Measurements from ENCODE around the gene GOLGA5.
"Not testable (repeated sequence)": the region's sequence is repeated elsewhere in the genome, so short reads cannot be mapped to it uniquely, and the experiment has no call there.

The GOLGA5 gene

DNA sequence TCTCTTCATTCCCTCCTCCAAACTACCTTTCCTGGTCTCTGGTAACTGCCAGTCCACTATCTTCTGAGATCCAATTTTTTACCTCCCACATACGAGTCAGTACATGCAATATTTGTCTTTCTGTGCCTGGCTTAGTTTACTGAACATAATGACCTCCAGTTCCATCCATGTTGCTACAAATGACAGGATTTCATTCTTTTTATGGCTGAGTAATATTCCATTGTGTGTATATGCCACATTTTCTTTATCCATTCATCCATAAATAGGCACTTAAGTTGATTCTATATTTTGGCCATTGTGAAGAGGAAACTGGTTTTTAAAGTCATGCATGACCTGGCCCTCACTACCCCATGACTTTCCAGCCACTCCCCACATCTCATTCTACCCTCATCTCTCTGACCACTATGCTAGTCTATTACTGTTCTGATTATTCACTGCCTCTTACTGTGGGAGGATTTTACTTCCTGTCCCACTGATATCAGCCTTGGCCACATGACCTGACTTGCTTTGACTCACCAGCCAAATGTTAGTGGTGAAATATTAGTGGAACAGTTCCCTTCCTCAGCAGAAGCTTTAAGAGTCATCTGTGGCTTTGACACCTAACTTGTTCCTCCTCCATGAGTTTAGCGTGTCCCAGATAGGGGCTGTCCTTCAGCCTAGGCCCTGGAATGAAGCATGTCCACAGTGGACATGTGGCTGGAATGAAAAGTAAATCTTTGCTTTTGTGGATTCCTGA, 52.2 kb downstream of the GOLGA5 start:
- Mint-ChIP-seq H3K9me3 (peaks cover 6% of the 10 kb centered on the region), H3K36me3 (peaks cover 12% of the 10 kb centered on the region), H3K27ac (peak overlapping the region; percentile 3), H3K4me3 (peak overlapping the region; percentile 15), H3K27me3 (no peaks in the 10 kb centered on the region), H3K4me1 (peaks cover 42% of the 10 kb centered on the region)

DNA sequence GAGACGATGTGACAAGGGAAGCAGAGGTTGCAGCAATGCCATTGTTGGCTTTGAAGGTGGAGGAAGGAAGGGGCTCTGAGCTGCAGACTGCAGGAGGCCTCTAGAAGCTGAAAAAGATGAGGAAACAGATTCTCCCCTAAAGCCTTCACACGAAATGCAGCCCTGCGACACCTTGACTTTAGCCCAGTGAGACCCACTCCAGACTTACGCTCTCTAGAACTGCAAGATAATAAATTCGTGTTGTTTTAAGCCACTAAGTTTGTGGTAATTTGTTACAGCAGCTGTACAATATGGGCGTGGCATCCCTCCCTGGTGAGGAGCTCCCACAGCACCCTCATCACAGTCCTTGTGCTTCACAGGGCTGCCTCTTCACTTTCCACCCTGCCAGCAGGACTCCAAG, 53.2 kb downstream of the GOLGA5 start:
- peaks cover 13% of the 10 kb centered on the region for H3K36me3 Mint-ChIP-seq
- peak overlapping the region; percentile 31 for H3K27ac Mint-ChIP-seq
- peaks cover 6% of the 10 kb centered on the region for H3K9me3 Mint-ChIP-seq
- H3K4me1 Mint-ChIP-seq, result peaks cover 47% of the 10 kb centered on the region
- H3K27me3 Mint-ChIP-seq, result no peaks in the 10 kb centered on the region
- H3K4me3 Mint-ChIP-seq, result no peak overlapping the region

GRCh38 chr14:92847749-92848148, 53.6 kb downstream of the GOLGA5 start:
- no peaks in the 10 kb centered on the region for H3K27me3 Mint-ChIP-seq
- H3K4me1 Mint-ChIP-seq, result peaks cover 51% of the 10 kb centered on the region
- H3K36me3 Mint-ChIP-seq, result peaks cover 13% of the 10 kb centered on the region
- no peak overlapping the region for H3K27ac Mint-ChIP-seq
- no peak overlapping the region for H3K4me3 Mint-ChIP-seq
- peaks cover 6% of the 10 kb centered on the region for H3K9me3 Mint-ChIP-seq

DNA sequence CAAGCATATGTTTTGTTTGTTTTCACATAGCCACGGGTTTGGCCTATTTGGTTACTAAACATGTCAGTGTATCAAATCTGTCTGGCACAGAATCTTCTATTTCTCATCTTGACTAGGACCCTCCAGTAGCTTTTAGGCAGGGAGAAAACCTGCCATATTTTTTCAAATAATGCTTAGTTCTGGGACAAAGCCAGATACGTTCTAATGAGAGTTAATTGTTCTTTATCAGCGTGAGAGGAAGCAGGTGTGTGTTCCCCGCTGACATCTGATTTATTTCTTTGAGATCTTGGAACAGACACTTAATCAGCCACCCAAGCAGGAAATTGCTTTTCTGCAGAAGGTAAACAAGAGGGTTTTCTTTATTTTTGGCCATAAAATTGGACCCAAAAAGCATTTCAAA, 54.8 kb downstream of the GOLGA5 start:
- peaks cover 7% of the 10 kb centered on the region for H3K9me3 Mint-ChIP-seq
- peaks cover 58% of the 10 kb centered on the region for H3K4me1 Mint-ChIP-seq
- peaks cover 11% of the 10 kb centered on the region for H3K36me3 Mint-ChIP-seq
- H3K27me3 Mint-ChIP-seq, result no peaks in the 10 kb centered on the region
- H3K27ac Mint-ChIP-seq, result no peak overlapping the region
- H3K4me3 Mint-ChIP-seq, result no peak overlapping the region

GRCh38 chr14:92850492-92850891, 56.4 kb downstream of the GOLGA5 start:
- Mint-ChIP-seq H3K9me3 (peaks cover 13% of the 10 kb centered on the region), H3K27ac (no peak overlapping the region), H3K4me1 (peaks cover 51% of the 10 kb centered on the region), H3K4me3 (no peak overlapping the region), H3K36me3 (peaks cover 9% of the 10 kb centered on the region), H3K27me3 (no peaks in the 10 kb centered on the region)

- peaks cover 28% of the 10 kb centered on the region for H3K4me1 Mint-ChIP-seq
- not testable (repeated sequence) for H3K27me3 Mint-ChIP-seq, H3K9me3 Mint-ChIP-seq, H3K4me3 Mint-ChIP-seq, H3K27ac Mint-ChIP-seq, H3K36me3 Mint-ChIP-seq
Measured at GRCh38 chr14:92853136-92853535, 59.0 kb downstream of the GOLGA5 start.

GRCh38 chr14:92860049-92860840, 66.1 kb downstream of the GOLGA5 start:
- no peaks in the 10 kb centered on the region for H3K9me3 Mint-ChIP-seq
- H3K27me3 Mint-ChIP-seq, result no peaks in the 10 kb centered on the region
- H3K27ac Mint-ChIP-seq, result peak overlapping the region; percentile 15
- H3K4me3 Mint-ChIP-seq, result no peak overlapping the region
- H3K36me3 Mint-ChIP-seq, result peaks cover 2% of the 10 kb centered on the region
- H3K4me1 Mint-ChIP-seq, result no peaks in the 10 kb centered on the region

DNA sequence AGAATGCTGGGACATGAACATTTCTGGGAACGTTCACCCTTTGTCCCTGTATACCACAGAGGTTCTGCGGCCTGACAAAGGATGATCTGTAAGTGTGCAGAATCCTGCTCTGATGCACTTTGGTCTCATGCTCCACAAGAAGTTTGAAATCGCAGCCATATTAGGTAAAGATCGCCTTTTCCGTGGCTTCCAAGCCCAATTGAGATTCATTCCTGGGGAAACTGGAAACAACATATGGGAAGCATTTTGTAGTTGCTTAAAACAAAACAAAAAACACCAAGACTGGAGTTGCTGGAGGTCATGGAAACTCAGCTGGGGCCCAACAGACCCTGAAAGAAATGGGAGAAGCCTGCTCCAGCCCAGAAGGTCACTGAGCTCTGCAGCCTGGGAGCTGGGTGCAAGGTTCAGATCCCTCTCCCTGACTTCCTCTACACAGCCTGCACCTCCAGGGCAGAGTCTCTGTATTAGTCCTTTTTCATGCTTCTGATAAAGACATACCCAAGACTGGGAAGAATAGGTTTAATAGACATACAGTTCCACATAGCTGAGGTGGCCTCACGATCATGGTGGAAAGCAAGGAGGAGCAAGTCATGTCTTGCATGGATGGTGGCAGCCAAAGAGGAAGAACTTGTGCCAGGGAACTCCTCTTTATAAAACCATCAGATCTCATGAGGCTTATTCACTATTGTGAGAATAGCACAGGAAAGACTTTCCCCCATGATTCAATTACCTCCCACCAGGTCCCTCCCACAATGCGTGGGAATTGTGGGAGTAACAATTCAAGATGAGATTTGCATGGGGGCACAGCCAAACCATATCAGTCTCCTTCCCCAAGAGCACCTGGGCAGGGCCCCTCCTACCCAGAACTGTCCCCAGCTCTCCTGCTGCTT, 68.0 kb downstream of the GOLGA5 start:
- no peaks in the 10 kb centered on the region for H3K27me3 Mint-ChIP-seq
- no peaks in the 10 kb centered on the region for H3K36me3 Mint-ChIP-seq
- H3K27ac Mint-ChIP-seq, result no peak overlapping the region
- no peak overlapping the region for H3K4me3 Mint-ChIP-seq
- no peaks in the 10 kb centered on the region for H3K9me3 Mint-ChIP-seq
- no peaks in the 10 kb centered on the region for H3K4me1 Mint-ChIP-seq

DNA sequence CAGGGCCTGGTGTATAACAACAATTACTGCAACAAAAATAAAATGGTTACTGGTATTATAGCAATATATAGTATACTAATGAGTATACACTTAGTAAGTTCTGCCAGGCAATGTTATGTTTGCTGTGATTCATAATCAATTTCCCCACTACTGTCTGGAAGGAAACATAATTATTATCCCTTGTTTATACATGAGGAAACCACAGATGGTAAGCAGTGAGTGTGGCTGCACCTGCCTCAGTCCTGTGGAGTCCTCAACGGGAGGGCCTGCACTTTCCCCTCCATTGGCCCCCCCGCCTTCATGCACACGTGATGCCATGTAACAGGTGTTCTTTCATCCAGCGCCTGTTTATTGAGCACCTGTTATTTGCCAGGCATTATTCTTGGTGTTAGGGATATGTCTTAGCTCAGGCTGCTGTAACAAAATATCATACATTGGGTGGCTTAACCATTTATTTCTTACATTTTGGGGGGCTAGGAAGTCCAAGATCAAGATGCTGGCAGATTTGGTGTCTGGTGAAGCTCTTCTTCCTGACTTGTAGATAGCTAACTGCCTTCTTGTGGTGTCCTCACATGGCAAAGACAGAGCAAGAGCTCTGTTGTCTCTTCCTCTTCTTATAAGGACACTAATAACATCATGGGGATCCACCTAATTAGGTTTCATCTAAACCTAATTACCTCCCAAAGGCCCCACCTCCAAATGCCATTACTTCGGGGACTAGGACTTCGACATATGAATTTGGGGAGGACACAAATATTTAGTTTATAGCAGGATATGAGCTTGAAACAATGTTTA, 69.4 kb downstream of the GOLGA5 start:
- Mint-ChIP-seq H3K36me3 (no peaks in the 10 kb centered on the region), H3K9me3 (no peaks in the 10 kb centered on the region), H3K4me1 (no peaks in the 10 kb centered on the region), H3K27me3 (no peaks in the 10 kb centered on the region), H3K4me3 (no peak overlapping the region), H3K27ac (no peak overlapping the region)

DNA sequence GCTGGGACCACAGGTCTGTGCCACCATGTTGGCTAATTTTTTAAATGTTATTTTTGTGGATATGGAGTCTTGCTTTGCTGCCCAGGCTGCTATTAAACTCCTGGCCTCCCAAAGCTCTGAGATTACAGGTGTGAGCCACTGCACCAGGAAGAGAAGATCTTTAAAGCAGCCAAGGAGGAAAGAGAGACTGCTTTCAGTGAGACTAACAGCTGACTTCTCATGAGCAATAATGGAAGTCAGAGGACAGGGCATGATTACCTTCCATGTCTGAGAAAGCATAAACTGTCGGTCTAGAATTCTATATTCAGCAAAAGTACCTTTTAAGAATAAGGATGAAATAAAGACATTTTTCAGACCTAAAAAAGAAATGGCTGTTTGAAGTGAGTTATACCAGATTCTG, 71.6 kb downstream of the GOLGA5 start:
- Mint-ChIP-seq H3K4me3 (no peak overlapping the region), H3K36me3 (no peaks in the 10 kb centered on the region), H3K9me3 (no peaks in the 10 kb centered on the region), H3K4me1 (no peaks in the 10 kb centered on the region), H3K27ac (no peak overlapping the region), H3K27me3 (no peaks in the 10 kb centered on the region)

DNA sequence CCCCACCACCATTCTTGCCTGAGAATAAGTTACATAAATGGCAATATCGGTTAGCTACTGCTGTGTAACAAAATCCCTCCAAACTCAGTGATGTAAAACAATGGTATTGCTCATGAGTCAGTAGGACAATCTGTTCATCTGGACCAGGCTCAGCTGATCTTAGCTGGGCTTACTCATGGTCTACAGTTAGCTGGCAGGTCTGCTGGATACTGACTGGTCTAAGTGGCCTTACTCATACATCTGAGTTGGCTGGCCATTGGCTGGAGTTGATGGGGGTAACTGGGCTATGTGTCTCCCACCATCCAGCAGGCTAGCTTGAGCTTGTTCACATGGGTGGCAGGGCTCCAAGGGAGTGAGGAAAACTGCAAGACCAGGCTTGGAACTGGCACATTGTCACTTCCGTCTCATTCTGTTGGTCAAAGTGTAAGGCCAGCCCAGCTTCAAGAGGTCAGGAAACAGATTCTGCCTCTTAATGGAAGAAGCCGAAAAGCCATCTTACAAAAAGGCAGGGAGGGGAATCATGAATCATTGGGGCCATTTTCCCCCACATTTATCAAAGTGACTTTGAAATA, 72.2 kb downstream of the GOLGA5 start:
- H3K27ac Mint-ChIP-seq, result no peak overlapping the region
- H3K9me3 Mint-ChIP-seq, result no peaks in the 10 kb centered on the region
- no peaks in the 10 kb centered on the region for H3K4me1 Mint-ChIP-seq
- H3K4me3 Mint-ChIP-seq, result no peak overlapping the region
- H3K27me3 Mint-ChIP-seq, result no peaks in the 10 kb centered on the region
- H3K36me3 Mint-ChIP-seq, result no peaks in the 10 kb centered on the region

- no peaks in the 10 kb centered on the region for H3K4me1 Mint-ChIP-seq
- no peak overlapping the region for H3K27ac Mint-ChIP-seq
- H3K27me3 Mint-ChIP-seq, result no peaks in the 10 kb centered on the region
- H3K9me3 Mint-ChIP-seq, result no peaks in the 10 kb centered on the region
- no peaks in the 10 kb centered on the region for H3K36me3 Mint-ChIP-seq
- no peak overlapping the region for H3K4me3 Mint-ChIP-seq
Measured at GRCh38 chr14:92866901-92867865, 73.1 kb downstream of the GOLGA5 start.

- Mint-ChIP-seq H3K36me3 (no peaks in the 10 kb centered on the region), H3K4me1 (no peaks in the 10 kb centered on the region), H3K27me3 (peaks cover 7% of the 10 kb centered on the region), H3K4me3 (no peak overlapping the region), H3K27ac (no peak overlapping the region), H3K9me3 (no peaks in the 10 kb centered on the region)
Measured at GRCh38 chr14:92874962-92875661, 81.0 kb downstream of the GOLGA5 start.

All from activated naive CD4-positive, alpha-beta T cell treated with anti-CD3 and anti-CD28 coated beads, Interleukin-2, amount 50 U/mL, for 24 hours (primary cell).